Stimulated activated CD4-positive, alpha-beta T cell treated with anti-CD3 and anti-CD28 coated beads, TNF-alpha, amount 100 ng/mL, for 1 hour (primary cell): ENCODE data around the gene ZNF76.

Experiments used
- DNase-seq, 3 donors: peaks; one replicate each; pipeline ENCODE4 v3.0.0-alpha.2; 2020; ENCODE audit warnings: low read depth in 3 of 3, low spot score in 1 of 3

ZNF76 gene

DNA sequence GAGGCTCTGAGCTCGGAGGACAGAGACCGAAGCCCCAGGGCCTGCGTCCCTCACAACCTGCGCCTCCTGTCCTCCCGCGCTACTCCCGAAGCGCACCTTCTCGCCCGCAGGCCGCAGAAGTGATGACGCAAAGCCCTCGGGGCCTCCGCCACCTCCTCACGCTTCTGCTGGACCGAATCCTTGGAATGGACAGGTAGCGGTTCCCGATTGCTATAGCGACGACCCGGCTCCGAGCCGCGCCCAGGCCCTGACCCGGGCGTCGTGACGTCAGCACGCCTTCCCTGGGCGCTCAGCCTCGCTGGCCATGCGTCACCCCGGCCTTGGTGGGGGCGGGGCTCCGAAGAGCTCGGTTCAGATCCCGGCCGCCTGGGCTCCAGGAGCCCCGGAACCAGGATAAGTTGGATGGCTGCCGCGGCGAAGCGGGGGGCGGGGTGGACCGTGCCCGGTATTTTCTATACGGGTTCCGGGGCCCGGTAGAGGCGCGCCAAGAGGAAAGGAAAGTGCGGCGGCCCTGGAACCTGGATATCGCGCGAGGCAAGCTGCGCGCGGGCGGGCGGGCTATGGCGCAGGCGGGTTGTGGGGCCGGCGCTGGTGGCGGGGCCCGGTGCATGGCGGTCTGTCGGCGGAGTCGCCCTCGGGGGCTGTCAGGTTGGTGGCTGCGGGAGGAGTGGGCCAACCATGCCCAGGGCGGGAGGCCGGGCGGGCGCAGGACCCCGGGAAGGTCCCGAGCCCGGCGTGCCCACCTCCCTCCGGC lies at the start of gene ZNF76:
ZNF76 (plus strand) TSS at position 542 of the 754 bp plus-strand sequence. CDS start 21,417 bp downstream, outside the sequence.
- DNase-seq: peak; percentile 71 to 85 (median 82)

- no peak for DNase-seq
These were observed 46.2 kb upstream of the ZNF76 start for GRCh38 chr6:35213298-35213791.

DNA sequence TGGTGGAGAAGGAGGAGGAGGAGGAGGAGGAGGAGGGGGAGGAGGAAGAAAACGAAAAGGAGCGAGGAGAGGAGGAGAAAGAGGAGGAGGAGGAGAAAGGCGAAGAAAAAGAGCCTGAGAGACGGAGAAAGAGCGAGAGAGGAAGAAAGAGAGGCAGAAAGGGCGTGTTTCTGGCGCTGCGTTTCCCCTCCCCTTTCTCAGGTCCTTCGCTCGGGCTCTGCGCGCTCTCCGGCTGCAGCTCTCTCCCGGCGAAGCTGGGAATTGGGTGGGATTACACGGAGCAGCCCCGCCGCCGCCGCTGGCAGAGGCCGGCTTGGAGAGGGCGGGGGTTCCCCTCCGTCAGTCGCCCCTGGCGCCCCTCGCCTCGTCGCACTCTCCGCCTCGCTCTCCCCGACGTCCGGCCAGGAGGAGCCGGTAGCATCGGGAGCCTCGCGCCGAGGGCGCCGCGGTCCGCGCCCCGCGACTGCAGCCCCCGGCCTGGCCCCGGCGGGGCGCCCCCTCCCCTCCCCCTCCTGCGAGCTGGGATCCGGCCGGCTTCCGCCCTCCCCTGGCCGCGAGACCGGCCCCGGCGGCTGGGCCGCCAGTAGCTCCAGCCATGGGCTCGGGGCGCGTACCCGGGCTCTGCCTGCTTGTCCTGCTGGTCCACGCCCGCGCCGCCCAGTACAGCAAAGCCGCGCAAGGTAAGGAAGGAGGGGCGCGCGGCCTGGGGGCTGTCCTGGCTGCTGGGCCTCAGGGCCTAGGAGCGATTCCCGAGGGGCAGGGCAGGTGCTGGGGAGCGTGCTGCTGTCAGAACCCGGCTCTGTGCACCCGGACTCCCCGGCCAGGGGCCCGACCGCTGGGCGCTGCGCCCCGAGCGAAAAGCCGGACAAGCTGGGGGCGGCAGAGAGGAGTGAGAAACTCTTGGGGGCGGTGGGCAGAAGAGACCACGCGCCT lies 45.4 kb upstream of the ZNF76 start, which contains the start of gene SCUBE3:
SCUBE3 (plus strand) TSS at position 133 of the 933 bp plus-strand sequence; CDS start at position 596, 463 bp downstream.
- no peak for DNase-seq

- no peak for DNase-seq
These were observed 44.5 kb upstream of the ZNF76 start for GRCh38 chr6:35214869-35215664.

DNA sequence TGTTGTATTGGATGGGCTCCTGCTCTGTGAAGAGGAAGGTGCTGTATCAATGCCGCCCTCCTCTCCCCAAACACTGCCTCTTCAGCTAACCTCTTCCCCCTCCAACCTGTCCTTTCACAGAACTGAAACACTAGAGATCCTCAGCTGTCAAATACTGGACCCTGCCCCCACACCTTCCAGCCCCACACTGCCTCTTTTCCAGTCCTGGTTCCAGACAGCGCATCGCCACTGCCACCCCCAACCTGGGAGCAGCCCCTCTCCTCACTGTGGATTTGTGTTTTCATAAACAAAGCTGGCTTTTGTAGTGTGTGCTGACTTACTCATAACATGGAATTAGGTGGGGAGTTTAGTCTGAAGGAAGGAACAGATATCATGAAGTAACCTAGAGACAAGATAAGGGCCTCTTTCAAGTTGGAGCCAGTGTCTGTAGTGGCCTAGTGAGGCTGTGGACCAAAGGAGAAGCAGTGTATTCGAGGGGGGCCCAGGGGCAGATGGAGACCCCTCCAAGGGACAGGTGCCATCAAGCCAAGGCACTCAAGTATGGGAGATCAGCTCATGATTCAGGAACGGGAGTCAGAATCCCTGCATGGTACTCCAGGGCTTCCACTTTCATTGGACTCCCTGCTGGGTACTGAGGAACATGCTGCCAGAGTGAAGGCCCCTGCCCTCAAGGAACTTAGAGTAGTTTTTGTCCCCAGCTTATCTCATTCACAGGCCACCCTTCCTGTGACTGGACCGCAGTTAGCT lies 43.7 kb upstream of the ZNF76 start:
- DNase-seq: no peak

GRCh38 chr6:35216412-35216732 lies 43.2 kb upstream of the ZNF76 start:
- DNase-seq: no peak

- DNase-seq: no peak
These were observed 42.4 kb upstream of the ZNF76 start for GRCh38 chr6:35216851-35217811.

- no peak for DNase-seq
These were observed 41.5 kb upstream of the ZNF76 start for GRCh38 chr6:35218021-35218420.

DNA sequence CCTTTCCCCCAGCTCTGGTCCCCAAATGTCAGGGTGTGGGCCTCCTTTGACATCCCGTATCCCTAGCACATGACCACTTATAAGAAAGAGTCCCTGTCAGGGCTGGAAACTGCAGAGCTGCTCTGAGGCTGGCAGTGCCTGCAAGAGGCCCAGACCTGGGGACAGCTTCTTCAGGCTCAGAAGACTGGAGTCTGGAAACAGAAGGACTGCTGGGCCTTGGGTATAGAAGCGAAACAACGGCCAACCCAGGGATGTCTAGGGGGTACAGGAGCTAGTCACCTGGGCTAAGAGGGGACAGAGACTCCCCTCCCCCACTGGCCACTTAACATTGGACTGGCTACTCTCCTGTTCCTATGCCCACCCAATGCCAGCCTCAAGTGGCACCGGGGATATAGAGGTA lies 41.1 kb upstream of the ZNF76 start:
- DNase-seq: no peak

DNA sequence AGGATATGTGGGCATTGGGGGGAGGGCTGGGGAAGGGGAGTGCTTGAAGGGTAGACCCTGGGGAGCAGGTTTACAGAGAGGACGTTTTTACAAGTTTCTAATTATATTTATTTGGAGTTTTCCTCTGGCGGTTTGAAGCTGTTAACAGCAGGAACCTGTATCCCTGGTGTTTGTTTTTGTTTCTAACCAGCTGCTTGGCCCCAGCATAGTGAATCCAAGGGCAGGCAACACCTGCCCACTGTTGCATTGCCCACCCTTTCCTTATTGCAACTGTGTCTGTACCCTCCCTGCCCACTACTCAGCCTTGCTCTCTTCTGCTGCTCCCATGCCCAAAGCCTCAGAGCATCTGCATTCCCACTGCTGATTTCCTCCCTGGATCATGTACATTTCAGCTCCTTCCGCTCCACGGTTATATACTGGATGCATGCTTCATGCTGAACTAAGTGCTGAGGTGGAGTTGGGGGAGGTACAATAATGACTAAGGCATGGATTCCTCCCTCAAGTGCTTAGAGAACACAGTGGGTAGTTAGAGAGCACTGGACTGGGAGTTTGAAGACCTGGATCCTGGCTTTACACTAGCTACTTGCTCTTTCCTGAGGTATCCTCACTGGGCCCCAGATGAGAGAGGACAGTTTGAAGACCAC lies 39.7 kb upstream of the ZNF76 start:
- no peak for DNase-seq

DNA sequence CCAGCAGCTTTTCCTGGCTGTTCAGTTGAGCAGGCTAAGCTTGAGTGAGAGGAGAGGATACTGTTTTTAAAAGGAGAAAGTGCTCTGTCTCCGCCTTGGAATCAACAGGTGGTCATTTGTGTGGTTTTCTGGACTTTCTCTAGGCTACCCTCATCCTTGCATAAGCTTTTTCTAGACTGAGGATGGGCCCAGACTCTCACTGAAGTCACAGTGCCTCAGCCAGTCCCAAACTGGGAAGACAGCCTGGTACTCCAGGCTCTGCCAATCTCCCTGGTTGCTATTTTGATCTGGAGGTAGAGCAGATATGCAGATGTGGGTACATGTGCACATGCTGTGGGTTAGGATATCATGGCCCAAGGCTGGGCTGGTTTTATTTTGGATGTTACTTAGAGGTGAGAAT lies 38.8 kb upstream of the ZNF76 start:
- DNase-seq: no peak

GRCh38 chr6:35223396-35223795 lies 36.1 kb upstream of the ZNF76 start:
- DNase-seq: no peak

DNA sequence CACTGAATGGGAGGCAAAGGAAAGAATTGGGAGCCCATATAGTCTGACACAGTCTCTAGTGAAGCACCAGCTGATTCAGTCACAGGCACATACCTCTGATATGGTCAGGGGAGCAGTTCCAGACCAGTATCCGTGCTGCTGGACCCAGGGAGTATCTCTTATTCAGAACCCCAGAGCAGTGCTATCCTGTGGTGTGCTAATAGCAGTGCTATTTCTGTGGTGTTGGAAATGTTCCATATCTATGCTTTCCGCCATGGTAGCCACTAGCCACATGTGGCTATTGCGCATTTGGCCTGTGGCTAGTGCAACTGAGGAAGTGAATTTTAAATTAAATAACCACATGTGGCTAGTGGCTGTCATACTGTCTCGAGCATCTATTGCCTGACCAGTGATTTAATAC lies 34.8 kb upstream of the ZNF76 start:
- DNase-seq: no peak

- DNase-seq: no peak
These were observed 31.1 kb upstream of the ZNF76 start for GRCh38 chr6:35228481-35228880.

DNA sequence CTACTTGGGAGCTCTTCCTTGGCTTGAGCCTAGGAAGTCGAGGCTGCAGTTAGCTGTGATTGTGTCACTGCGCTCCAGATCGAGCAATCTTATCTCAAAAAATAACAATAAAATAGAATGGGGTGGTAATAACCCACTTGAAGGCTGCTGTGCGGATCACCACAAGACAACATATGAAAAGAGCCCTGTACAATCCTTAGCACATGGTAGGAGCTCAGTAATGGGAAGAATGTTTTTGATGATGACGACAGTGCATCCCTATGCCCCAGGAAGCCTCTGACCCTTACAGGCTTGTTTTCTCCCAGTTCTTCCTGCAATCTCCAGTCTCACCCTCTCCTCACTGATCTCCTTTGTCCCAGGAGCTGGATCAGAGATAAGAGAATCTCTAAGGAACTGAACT lies 30.2 kb upstream of the ZNF76 start:
- no peak for DNase-seq

GRCh38 chr6:35230498-35230897 lies 29.0 kb upstream of the ZNF76 start:
- no peak for DNase-seq

DNA sequence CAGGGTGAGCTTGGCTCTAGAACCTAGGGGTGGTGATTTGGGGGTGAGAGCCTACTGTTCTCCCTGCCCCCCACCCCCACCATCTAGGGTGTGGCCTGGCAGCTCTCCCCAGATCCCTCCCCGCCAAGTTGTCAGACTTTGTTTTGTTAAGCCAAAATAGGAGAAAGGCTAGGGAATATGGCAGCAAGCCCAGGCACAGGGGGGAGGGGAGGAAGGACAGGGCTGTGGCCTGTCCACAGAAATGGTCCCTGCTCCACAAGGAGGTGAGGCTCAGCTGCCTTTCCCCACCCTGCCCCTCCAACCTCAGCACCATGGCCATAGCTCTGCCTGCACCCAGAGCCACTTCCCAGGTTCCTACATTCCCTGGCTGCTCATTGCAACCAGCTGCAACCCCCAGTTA lies 28.6 kb upstream of the ZNF76 start:
- DNase-seq: no peak

GRCh38 chr6:35231563-35231962 lies 28.0 kb upstream of the ZNF76 start:
- no peak for DNase-seq

DNA sequence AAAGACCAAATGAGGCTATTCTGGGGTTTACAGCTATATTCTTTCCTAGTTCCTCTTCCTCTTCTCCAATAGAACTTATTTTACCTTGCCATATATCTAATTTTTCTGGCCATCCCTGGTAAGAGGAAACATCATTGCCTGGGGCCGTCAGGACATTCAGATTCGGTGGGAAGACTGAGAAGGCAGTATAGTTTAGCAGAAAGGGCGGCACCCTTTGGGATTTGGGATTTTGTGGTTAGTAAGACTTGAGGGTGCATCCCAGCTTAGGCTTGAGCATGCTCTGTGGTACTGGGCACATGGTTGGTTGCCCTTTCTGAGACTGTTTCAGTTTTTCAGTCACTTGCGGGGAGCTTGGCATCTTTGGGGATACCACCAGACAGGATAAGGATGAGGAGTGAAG lies 24.6 kb upstream of the ZNF76 start:
- no peak for DNase-seq
